Natural killer cell (primary cell): ENCODE results near the gene DUSP2. TPM values are rescaled to one million over a fixed set of nuclear protein-coding genes. Genes with fewer than 3 reads are reported as not detected.
A peak's percentile ranks its signal among the peaks of the same experiment; 100 is the strongest.

Experiments
- ATAC-seq, 3 donors: fragments of 150-1000 bp in 2 of 3; fragments of 200-7000 bp in 1 of 3; cut with Tn5 transposase; 1 replicate in 1 of 3; 2 replicates in 2 of 3; pipeline ENCODE4 v1.10.0; 2021; ENCODE audit warnings: mild to moderate bottlenecking in 2 of 3, moderate library complexity in 2 of 3
- DNase-seq, 2 donors: peaks; one replicate each; pipeline versions ENCODE4 v3.0.0 to v3.0.0-alpha.2; 2013 to 2021; ENCODE audit warnings: mixed read lengths in 1 of 2
- H3K27ac ChIP-seq: one replicate; pipeline ENCODE4 v1.5.1; 2013; ENCODE audit warnings: mild to moderate bottlenecking, low read length
- H3K27me3 ChIP-seq: one replicate; pipeline ENCODE4 v1.6.1; 2013; ENCODE audit warnings: low read length; ENCODE audit not compliant: control insufficient read depth, insufficient read depth
- H3K36me3 ChIP-seq: one replicate; pipeline ENCODE4 v1.6.1; 2013; ENCODE audit warnings: low read length; ENCODE audit not compliant: control insufficient read depth, insufficient read depth
- H3K4me1 ChIP-seq: one replicate; pipeline ENCODE4 v1.6.1; 2013; ENCODE audit warnings: low read length; ENCODE audit not compliant: control insufficient read depth, insufficient read depth
- H3K4me3 ChIP-seq: one replicate; pipeline ENCODE4 v1.5.1; 2013; ENCODE audit warnings: low read length
- H3K9me3 ChIP-seq: one replicate; pipeline ENCODE4 v1.6.1; 2013; ENCODE audit warnings: low read length; ENCODE audit not compliant: control insufficient read depth, insufficient read depth
- H3K27ac Mint-ChIP-seq, 2 donors: one replicate each; pipeline ENCODE4 v1.8.0; 2022; ENCODE audit warnings: mild to moderate bottlenecking in 2 of 2, mixed read lengths in 2 of 2, moderate library complexity in 1 of 2
- H3K27me3 Mint-ChIP-seq, 2 donors: one replicate each; pipeline ENCODE4 v1.8.0; 2022; ENCODE audit warnings: low read depth in 2 of 2, mixed read lengths in 2 of 2
- H3K36me3 Mint-ChIP-seq: one replicate; pipeline ENCODE4 v1.8.0; 2022; ENCODE audit warnings: mixed read lengths
- H3K4me1 Mint-ChIP-seq, 2 donors: one replicate each; pipeline ENCODE4 v1.8.0; 2022; ENCODE audit warnings: mixed read lengths in 2 of 2
- H3K4me3 Mint-ChIP-seq: one replicate; pipeline ENCODE4 v1.8.0; 2022; ENCODE audit warnings: mild to moderate bottlenecking, moderate library complexity, mixed read lengths
- H3K9me3 Mint-ChIP-seq, 2 donors: one replicate each; pipeline ENCODE4 v1.8.0; 2022; ENCODE audit warnings: mixed read lengths in 2 of 2
- WGBS: methylation state at CpG from one replicate; pipeline ENCODE4 v1.1.7; 2013; ENCODE audit warnings: missing lambda C conversion rate; ENCODE audit not compliant: insufficient coverage; 5-methylcytosine and 5-hydroxymethylcytosine counted together
- intact Hi-C: fragments of 100-400 bp; cut with micrococcal nuclease; formaldehyde crosslinking; loops from one replicate; pipeline ENCODE4 v1.14.2; 2022
- total RNA-seq, 4 donors: library from RNA; stranded (reverse); fragments of 120-200 nt in 1 of 4; gene quantifications; one replicate each; pipeline versions ENCODE4 v1.2.3 to v1.2.4, GENCODE V29; 2013 to 2022
- TF ChIP-seq, protein P1 (sequence below): fragments of 200-600 bp; IDR thresholded peaks from one replicate; pipeline ENCODE4 v1.8.0; 2022; ENCODE audit warnings: antibody characterized with exemption

Gene DUSP2
- total RNA-seq, 3 donors from 2014 or later (not counting 1 experiment from before 2014, with no cell fraction given) = 300 to 564 (median 432) TPM

DNA sequence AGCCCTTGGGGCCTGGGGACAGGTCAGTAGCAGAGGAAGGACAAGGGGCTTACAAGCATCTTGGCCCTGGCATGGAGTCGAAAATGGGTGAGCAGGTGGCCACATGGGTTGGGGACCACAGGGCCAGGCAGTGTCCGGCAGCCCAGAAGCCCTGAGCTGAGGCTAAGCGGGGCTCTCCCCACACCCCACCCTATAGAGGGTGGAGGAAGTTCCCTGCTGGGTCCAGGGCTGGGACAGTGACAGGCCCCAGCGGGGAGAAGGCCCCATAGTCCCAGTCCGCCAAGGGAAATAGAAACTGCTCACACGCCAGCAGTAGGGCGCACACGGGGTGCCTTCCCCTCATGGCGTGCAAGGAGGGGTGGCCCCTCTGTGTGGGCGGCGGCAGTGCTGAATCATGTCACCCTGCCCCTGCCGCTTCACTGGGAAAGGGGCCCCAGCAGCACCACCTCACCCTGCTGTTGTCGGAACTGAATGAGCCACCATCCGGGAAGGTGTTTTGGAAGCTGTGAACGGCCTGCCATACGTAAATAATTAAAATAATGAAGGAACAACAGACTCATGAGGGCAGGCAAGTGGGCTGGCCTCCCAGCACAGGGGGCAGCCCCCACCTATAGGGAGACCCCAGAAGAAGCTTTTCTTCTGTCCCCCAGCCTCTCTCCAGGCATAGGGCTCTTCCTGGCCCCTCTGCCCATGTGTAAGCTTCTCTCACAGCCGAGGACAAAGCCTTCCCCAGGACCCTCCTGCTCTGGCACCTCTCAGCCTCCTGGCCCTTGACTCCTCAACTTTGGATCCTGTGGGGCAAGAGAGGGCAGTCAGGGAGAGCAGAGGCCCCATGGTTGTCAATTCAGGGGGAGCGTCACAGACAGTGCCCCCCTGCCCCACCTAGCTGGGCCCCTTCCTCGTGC is 12.7 kb upstream of the DUSP2 start:
- Mint-ChIP-seq H3K36me3 (no peaks in the 10 kb centered on the region), H3K27ac (peak overlapping the region; percentile 50 to 92), H3K9me3 (no peaks in the 10 kb centered on the region), H3K4me1 (peaks cover 35 to 62% of the 10 kb centered on the region in 2 donors), H3K4me3 (no peak overlapping the region), H3K27me3 (no peaks in the 10 kb centered on the region)
- Histone ChIP-seq H3K4me1 (peaks cover 74% of the 10 kb centered on the region), H3K27me3 (no peaks in the 10 kb centered on the region), H3K9me3 (no peaks in the 10 kb centered on the region), H3K27ac (peak overlapping the region; percentile 54), H3K36me3 (no peaks in the 10 kb centered on the region), H3K4me3 (no peak overlapping the region)
- peak; percentile 41 to 72 (median 71) for ATAC-seq
- intact Hi-C loops = no loop called here
- WGBS = 45% methylated on average over 17 of the region's 19 CpGs
- DNase-seq = peak in 1 of 2 donors; percentile 88
- TF ChIP-seq, protein P1, sequence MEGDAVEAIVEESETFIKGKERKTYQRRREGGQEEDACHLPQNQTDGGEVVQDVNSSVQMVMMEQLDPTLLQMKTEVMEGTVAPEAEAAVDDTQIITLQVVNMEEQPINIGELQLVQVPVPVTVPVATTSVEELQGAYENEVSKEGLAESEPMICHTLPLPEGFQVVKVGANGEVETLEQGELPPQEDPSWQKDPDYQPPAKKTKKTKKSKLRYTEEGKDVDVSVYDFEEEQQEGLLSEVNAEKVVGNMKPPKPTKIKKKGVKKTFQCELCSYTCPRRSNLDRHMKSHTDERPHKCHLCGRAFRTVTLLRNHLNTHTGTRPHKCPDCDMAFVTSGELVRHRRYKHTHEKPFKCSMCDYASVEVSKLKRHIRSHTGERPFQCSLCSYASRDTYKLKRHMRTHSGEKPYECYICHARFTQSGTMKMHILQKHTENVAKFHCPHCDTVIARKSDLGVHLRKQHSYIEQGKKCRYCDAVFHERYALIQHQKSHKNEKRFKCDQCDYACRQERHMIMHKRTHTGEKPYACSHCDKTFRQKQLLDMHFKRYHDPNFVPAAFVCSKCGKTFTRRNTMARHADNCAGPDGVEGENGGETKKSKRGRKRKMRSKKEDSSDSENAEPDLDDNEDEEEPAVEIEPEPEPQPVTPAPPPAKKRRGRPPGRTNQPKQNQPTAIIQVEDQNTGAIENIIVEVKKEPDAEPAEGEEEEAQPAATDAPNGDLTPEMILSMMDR = no peak

DNA sequence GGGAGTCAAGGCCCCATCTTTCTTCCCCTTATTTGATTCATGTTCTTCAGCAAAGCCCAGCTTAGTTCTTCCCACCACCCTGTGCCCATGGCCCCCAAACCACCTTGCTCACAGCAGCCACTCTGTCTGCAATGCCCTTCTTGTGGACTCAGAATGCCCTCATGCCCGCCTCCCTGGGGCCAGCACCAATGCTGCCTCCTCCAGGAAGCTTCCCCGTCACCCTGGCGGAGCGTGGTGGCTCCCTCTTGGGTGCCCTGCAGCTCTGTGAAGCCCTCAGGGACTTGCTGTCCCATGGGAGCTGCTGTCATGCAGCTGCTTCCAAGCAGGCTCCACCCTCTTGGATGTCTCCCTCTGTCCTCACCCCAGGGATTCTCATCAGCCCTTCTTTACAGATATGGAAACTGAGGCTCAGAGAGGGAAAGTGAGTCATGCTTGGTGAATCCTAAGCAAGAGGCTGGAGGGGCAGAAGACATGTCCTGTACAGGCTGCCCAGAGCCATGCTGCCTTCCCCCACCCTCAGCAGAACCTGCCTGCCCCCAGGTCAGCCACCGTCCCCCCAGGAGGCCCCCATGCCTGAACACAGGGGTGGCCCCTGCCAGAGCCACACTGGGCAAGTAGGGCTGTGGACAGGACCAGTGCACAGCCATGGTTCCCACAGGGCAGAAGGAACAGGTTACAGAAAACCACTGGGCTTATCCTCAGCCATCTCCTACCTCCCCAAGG is 11.8 kb upstream of the DUSP2 start:
- Histone ChIP-seq H3K9me3 (no peaks in the 10 kb centered on the region), H3K27ac (peak overlapping the region; percentile 54), H3K4me1 (peaks cover 66% of the 10 kb centered on the region), H3K36me3 (no peaks in the 10 kb centered on the region), H3K4me3 (no peak overlapping the region), H3K27me3 (no peaks in the 10 kb centered on the region)
- 70% methylated on average over 5 of the region's 5 CpGs for WGBS
- DNase-seq (peak in 1 of 2 donors; percentile 25), ATAC-seq (no peak)
- TF ChIP-seq, protein P1 = no peak
- no peaks in the 10 kb centered on the region for H3K27me3 Mint-ChIP-seq
- H3K27ac Mint-ChIP-seq = peak overlapping the region; percentile 74 to 92
- peaks cover 27 to 56% of the 10 kb centered on the region in 2 donors for H3K4me1 Mint-ChIP-seq
- no peaks in the 10 kb centered on the region for H3K36me3 Mint-ChIP-seq
- intact Hi-C loops = loop anchor here (1.0 kb wide), 1 partner anchor 7 kb away; no protein-coding TSS in a partner anchor
- H3K4me3 Mint-ChIP-seq = no peak overlapping the region
- no peaks in the 10 kb centered on the region for H3K9me3 Mint-ChIP-seq

DNA sequence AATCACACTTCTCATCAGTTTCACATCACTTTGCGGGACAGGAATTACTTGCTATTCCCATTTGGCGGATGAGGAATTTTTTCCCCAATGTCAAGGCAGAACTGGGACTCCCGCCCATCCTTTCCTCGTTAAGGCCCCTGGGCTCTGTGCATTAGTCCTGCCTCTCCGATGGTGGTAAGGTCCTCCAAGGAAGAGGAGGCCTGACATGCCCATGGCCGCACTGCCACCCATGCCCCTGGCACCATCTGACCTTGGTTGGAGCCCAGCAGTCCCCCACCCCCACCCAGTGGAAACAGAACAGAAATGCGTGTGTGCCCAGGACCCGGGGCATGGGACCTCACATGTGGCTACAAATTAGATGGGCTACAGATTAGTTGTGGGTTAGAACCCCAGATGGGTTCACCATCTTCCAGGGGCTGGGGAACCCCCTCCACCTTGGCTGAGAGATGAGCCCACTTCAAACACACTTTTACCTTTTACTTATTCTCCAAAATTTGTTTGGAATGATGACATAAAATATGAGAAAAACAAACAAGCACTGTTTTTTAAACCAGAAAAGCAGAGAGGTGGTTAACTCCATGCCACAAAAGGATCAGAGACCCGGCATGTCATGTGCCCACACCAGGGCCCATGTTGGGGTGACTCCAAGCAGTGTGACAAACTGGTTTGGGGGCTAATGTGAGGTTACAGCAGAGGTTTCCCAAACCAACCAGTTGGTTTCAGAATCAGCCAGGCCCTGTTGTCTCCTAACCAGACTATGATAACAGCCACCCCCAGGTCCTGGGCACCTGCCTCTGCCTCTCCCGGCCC is 11.0 kb upstream of the DUSP2 start:
- no peak overlapping the region for H3K4me3 Mint-ChIP-seq
- ATAC-seq (peak; percentile 40 to 67 (median 46)), DNase-seq (peak in 1 of 2 donors; percentile 78)
- Histone ChIP-seq H3K27me3 (no peaks in the 10 kb centered on the region), H3K36me3 (no peaks in the 10 kb centered on the region), H3K9me3 (no peaks in the 10 kb centered on the region), H3K4me1 (peaks cover 61% of the 10 kb centered on the region), H3K27ac (peak overlapping the region; percentile 31), H3K4me3 (no peak overlapping the region)
- H3K36me3 Mint-ChIP-seq = no peaks in the 10 kb centered on the region
- TF ChIP-seq, protein P1 = no peak
- no peaks in the 10 kb centered on the region for H3K9me3 Mint-ChIP-seq
- whole genome bisulfite sequencing = 65% methylated on average over 9 of the region's 10 CpGs
- intact Hi-C loops = loop anchor here (1.0 kb wide), 1 partner anchor 8 kb away; no protein-coding TSS in a partner anchor
- H3K4me1 Mint-ChIP-seq = peaks cover 20 to 58% of the 10 kb centered on the region in 2 donors
- H3K27ac Mint-ChIP-seq = peak overlapping the region; percentile 74 to 92
- H3K27me3 Mint-ChIP-seq = no peaks in the 10 kb centered on the region
